GM12878 (cell line): ENCODE data around the gene PTGIS. TPM values are rescaled to one million over a fixed set of nuclear protein-coding genes. Genes with fewer than 3 reads are reported as not detected.
A peak's percentile ranks its signal among the peaks of the same experiment; 100 is the strongest.

Source experiments
- ASH2L ChIP-seq: fragments of 300-600, 200-600 bp; sonication (generic); IDR thresholded peaks from 2 replicates; pipeline ENCODE4 v1.6.1; 2017; ENCODE audit warnings: low read depth, mild to moderate bottlenecking, borderline replicate concordance
- ATF2 ChIP-seq: IDR thresholded peaks from 2 replicates; pipeline ENCODE4 v1.6.1; 2012; ENCODE audit warnings: low read length, inconsistent platforms
- BMI1 ChIP-seq: fragments of 450-650 bp; IDR thresholded peaks from 2 replicates; pipeline ENCODE4 v1.6.1; 2016; ENCODE audit warnings: mild to moderate bottlenecking, moderate library complexity, borderline replicate concordance
- ESRRA ChIP-seq: IDR thresholded peaks from 2 replicates; pipeline ENCODE4 v1.6.1; 2012; ENCODE audit warnings: mild to moderate bottlenecking, low read length, improper control_type of control experiment
- ETV6 ChIP-seq, 2 experiments: fragments of 450-650 bp in 1 of 2; IDR thresholded peaks in 1 of 2; conservative IDR thresholded peaks in 1 of 2; 2 replicates each; pipeline ENCODE4 v1.6.1; 2014; ENCODE audit warnings: antibody characterized with exemption in 1 of 2, borderline replicate concordance in 1 of 2, low read depth in 1 of 2, mild to moderate bottlenecking in 1 of 2, moderate library complexity in 1 of 2
- FOXM1 ChIP-seq: IDR thresholded peaks from 2 replicates; pipeline ENCODE4 v1.6.1; 2012; ENCODE audit warnings: low read depth, mild to moderate bottlenecking, inconsistent platforms, low read length, moderate library complexity
- HDAC2 ChIP-seq: fragments of 200-600 bp; sonication (generic); IDR thresholded peaks from 2 replicates; pipeline ENCODE4 v1.6.1; 2017
- MXI1 ChIP-seq: fragments of 150-350 bp; IDR thresholded peaks from 2 replicates; pipeline ENCODE4 v1.6.1; 2011; ENCODE audit warnings: low read depth, mild to moderate bottlenecking, inconsistent platforms, low read length, improper control_type of control experiment
- MYC ChIP-seq: IDR thresholded peaks from 2 replicates; pipeline ENCODE4 v1.6.1; 2011; ENCODE audit warnings: mild to moderate bottlenecking, low read length, moderate library complexity, inconsistent platforms; ENCODE audit not compliant: insufficient read depth, insufficient replicate concordance, insufficient read length, severe bottlenecking
- NFYA ChIP-seq: IDR thresholded peaks from 2 replicates; pipeline ENCODE4 v1.6.1; 2011; ENCODE audit warnings: low read depth, mild to moderate bottlenecking, low read length, improper control_type of control experiment, borderline replicate concordance
- POU2F2 ChIP-seq: IDR thresholded peaks from 3 replicates; pipeline ENCODE4 v1.6.1; 2011; ENCODE audit warnings: low read depth, mild to moderate bottlenecking, low read length, borderline replicate concordance
- REST ChIP-seq: IDR thresholded peaks from 2 replicates; pipeline ENCODE4 v1.6.1; 2012; ENCODE audit warnings: mild to moderate bottlenecking, low read depth, low read length
- SMARCA5 ChIP-seq: fragments of 450-650 bp; IDR thresholded peaks from 2 replicates; pipeline ENCODE4 v1.6.1; 2017; ENCODE audit warnings: mild to moderate bottlenecking
- SMC3 ChIP-seq: IDR thresholded peaks from 2 replicates; pipeline ENCODE4 v1.6.1; 2011; ENCODE audit warnings: low read length, improper control_type of control experiment, borderline replicate concordance
- SREBF2 ChIP-seq: IDR thresholded peaks from 2 replicates; pipeline ENCODE4 v1.6.1; 2012; ENCODE audit warnings: mild to moderate bottlenecking, low read length
- SUZ12 ChIP-seq: fragments of 200-600 bp; sonication (generic); IDR thresholded peaks from one replicate; pipeline ENCODE4 v1.6.1; 2018; ENCODE audit warnings: antibody characterized with exemption, mild to moderate bottlenecking; ENCODE audit not compliant: unreplicated experiment
- TARDBP ChIP-seq: IDR thresholded peaks from 2 replicates; pipeline ENCODE4 v1.6.1; 2016; ENCODE audit warnings: borderline replicate concordance
- TCF3 ChIP-seq: IDR thresholded peaks from 2 replicates; pipeline ENCODE4 v1.6.1; 2012; ENCODE audit warnings: low read depth, mild to moderate bottlenecking, low read length, borderline replicate concordance; ENCODE audit not compliant: insufficient read depth
- ZNF274 ChIP-seq: IDR thresholded peaks from one replicate; pipeline ENCODE4 v1.8.0; 2011; ENCODE audit not compliant: insufficient read length, insufficient read depth
- ZNF384 ChIP-seq: IDR thresholded peaks from 2 replicates; pipeline ENCODE4 v1.6.1; 2012; ENCODE audit warnings: low read depth, mild to moderate bottlenecking, low read length, improper control_type of control experiment, borderline replicate concordance
- ZNF622 ChIP-seq: fragments of 450-650 bp; IDR thresholded peaks from 2 replicates; pipeline ENCODE4 v1.6.1; 2017; ENCODE audit warnings: mild to moderate bottlenecking, inconsistent platforms
- polyA plus RNA-seq, 11 experiments: library from polyadenylated mRNA; depleted of rRNA in 4 of 11; unstranded in 6 of 11; stranded (reverse) in 5 of 11; fragments of >200 nt; fragmentation: Nextera tagmentation in 4 of 11; fragmentation: Illumina TruSeq in 1 of 11; extraction: Ambion mirVana in 4 of 11; extraction: Trizol in 1 of 11; gene quantifications; 1 replicate in 1 of 11; 2 replicates in 10 of 11; pipeline versions ENCODE4 v1.2.1 to v1.2.3, GENCODE V29; 2011 to 2016; ENCODE audit warnings: inconsistent platforms in 2 of 11, missing spikeins in 2 of 11, low read depth in 1 of 11
- total RNA-seq, 4 experiments: library from RNA; depleted of rRNA in 3 of 4; stranded (reverse); fragments of >200 nt in 3 of 4; fragmentation: Illumina TruSeq in 1 of 4; extraction: Trizol in 1 of 4; gene quantifications; 2 replicates each; pipeline versions ENCODE4 v1.2.1 to v1.2.3, GENCODE V29; 2013 to 2021
- TF ChIP-seq, protein P1 (sequence below): IDR thresholded peaks from 2 replicates; pipeline ENCODE4 v1.6.1; 2012; ENCODE audit warnings: low read depth, low read length, improper control_type of control experiment
- TF ChIP-seq, protein P2 (sequence below): fragments of 450-650 bp; IDR thresholded peaks from 2 replicates; pipeline ENCODE4 v1.6.1; 2017; ENCODE audit warnings: mild to moderate bottlenecking, low read depth, inconsistent platforms; ENCODE audit not compliant: poor library complexity, severe bottlenecking

The PTGIS gene
- total and polyA plus RNA-seq, 10 of the 15 experiments (the other 5 are each of a cell fraction or from before 2014, with no cell fraction given): 0.10 TPM; not detected in 9

- TF ChIP-seq REST (no peak), ZNF384 (no peak; the same call in 1 of the 2 replicates), HDAC2 (no peak), POU2F2 (peak; percentile 79; the same call in 1 of the 3 replicates), ZNF622 (no peak), SMC3 (peak; percentile 99), TARDBP (no peak), ZNF274 (no peak), ASH2L (no peak), SMARCA5 (peak; percentile 80), SUZ12 (no peak), ATF2 (no peak), BMI1 (no peak), MXI1 (0 out of 2 replicates have a peak, but pooled peaks have one; percentile 15), TCF3 (0 out of 2 replicates have a peak, but pooled peaks have one; percentile 11), SREBF2 (no peak), NFYA (no peak), MYC (peak; percentile 34), ESRRA (no peak), ETV6 (conservative IDR thresholded peaks at IDR 0.05 in 1 of 2, IDR thresholded peaks at IDR 0.05 in 1 of 2; ENCODE audit: borderline replicate concordance in 1 of 2, low read depth in 1 of 2) (no peak), FOXM1 (0 out of 2 replicates have a peak, but pooled peaks have one; percentile 60)
- TF ChIP-seq, protein P1, sequence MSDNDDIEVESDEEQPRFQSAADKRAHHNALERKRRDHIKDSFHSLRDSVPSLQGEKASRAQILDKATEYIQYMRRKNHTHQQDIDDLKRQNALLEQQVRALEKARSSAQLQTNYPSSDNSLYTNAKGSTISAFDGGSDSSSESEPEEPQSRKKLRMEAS: peak; percentile 63; the same call in 1 of the 2 replicates
- TF ChIP-seq, protein P2, sequence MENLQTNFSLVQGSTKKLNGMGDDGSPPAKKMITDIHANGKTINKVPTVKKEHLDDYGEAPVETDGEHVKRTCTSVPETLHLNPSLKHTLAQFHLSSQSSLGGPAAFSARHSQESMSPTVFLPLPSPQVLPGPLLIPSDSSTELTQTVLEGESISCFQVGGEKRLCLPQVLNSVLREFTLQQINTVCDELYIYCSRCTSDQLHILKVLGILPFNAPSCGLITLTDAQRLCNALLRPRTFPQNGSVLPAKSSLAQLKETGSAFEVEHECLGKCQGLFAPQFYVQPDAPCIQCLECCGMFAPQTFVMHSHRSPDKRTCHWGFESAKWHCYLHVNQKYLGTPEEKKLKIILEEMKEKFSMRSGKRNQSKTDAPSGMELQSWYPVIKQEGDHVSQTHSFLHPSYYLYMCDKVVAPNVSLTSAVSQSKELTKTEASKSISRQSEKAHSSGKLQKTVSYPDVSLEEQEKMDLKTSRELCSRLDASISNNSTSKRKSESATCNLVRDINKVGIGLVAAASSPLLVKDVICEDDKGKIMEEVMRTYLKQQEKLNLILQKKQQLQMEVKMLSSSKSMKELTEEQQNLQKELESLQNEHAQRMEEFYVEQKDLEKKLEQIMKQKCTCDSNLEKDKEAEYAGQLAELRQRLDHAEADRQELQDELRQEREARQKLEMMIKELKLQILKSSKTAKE: no peak
These were observed 43.0 kb upstream of the PTGIS start (continued) for GRCh38 chr20:49610691-49611538.
